ENCODE results near the gene UBQLN4. TPM values are rescaled to one million over a fixed set of nuclear protein-coding genes. Genes with fewer than 3 reads are reported as not detected.
"Not testable (repeated sequence)": the region's sequence is repeated elsewhere in the genome, so short reads cannot be mapped to it uniquely, and the experiment has no call there.

The UBQLN4 gene
- total RNA-seq, 1 experiment from 2014 or later, result 75.2 TPM

DNA sequence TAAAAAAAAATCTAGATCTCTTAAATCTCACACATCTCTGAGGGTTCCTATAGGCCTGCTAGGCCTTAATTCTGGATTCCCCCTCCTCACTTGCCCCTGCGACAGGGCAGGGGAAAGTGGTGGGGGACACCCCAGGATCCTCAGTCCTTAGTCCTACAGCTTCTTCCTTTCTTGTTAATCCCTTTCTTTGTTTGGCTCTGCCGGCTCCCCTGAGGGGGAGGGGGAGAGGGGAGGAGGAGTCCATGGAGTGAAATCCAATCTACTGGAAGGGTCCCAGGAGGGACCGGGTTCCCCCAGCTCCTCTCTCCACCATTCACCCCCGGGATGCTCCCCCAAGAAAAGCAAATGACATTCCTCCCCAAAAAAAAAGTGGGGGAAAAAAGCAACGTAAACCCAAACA, 20.1 kb upstream of the UBQLN4 start:
- BruUV-seq (replicated peaks), result no TSS peak
- Histone ChIP-seq H3K27ac (ENCODE audit: low read depth, low read length, poor library complexity, severe bottlenecking) (peak overlapping the region; percentile 75), H3K27me3 (replicated peaks; ENCODE audit: insufficient read depth, low read depth, low read length, poor library complexity) (no peaks in the 10 kb centered on the region), H3K9me3 (ENCODE audit: low read depth, low read length, poor library complexity, severe bottlenecking) (no peaks in the 10 kb centered on the region), H3K36me3 (ENCODE audit: insufficient read depth, low read length, poor library complexity, severe bottlenecking) (peaks cover 27% of the 10 kb centered on the region), H3K4me3 (ENCODE audit: low read depth, low read length, poor library complexity, severe bottlenecking) (no peak overlapping the region), H3K4me1 (ENCODE audit: insufficient read depth, low read length, poor library complexity, severe bottlenecking) (peaks cover 67% of the 10 kb centered on the region)
- CTCF ChIA-PET, result interaction anchor here (0.6 to 1.3 kb wide), 3 partner anchors 11 to 96 kb away, joined by 3 to 5 read pairs (median 3); partner anchors contain the start of genes ARHGEF2 and RAB25
- peak; percentile 92 for DNase-seq (ENCODE audit: low spot score)
- POLR2A ChIA-PET (ENCODE audit: low non-redundant PET), result interaction anchor here (0.7 kb wide), 1 partner anchor 214 kb away, joined by 4 read pairs; no protein-coding TSS in a partner anchor
- intact Hi-C loops (cut with micrococcal nuclease; ENCODE audit: unreplicated experiment), result no loop called here
- TF ChIP-seq EZH2 (IDR thresholded peaks at IDR 0.05; ENCODE audit: borderline replicate concordance, low read depth, low read length, poor library complexity, severe bottlenecking), result no peak
- TF ChIP-seq CTCF (conservative IDR thresholded peaks at IDR 0.05; ENCODE audit: low read depth, low read length), result no peak

GRCh38 chr1:156073110-156073687, 19.6 kb upstream of the UBQLN4 start:
- ChIA-PET CTCF (interaction anchor here (0.6 to 1.3 kb wide), 4 partner anchors 10 to 152 kb away, joined by 3 to 5 read pairs (median 4); partner anchors contain the start of genes ARHGEF2 and RAB25), POLR2A (ENCODE audit: low non-redundant PET) (interaction anchor here (0.7 kb wide), 1 partner anchor 213 kb away, joined by 4 read pairs; no protein-coding TSS in a partner anchor)
- no peak for DNase-seq (ENCODE audit: low spot score)
- TF ChIP-seq CTCF (conservative IDR thresholded peaks at IDR 0.05; ENCODE audit: low read depth, low read length) (no peak), EZH2 (IDR thresholded peaks at IDR 0.05; ENCODE audit: borderline replicate concordance, low read depth, low read length, poor library complexity, severe bottlenecking) (no peak)
- BruUV-seq (replicated peaks), result TSS peak; percentile 19
- H3K4me1 ChIP-seq (ENCODE audit: insufficient read depth, low read length, poor library complexity, severe bottlenecking), result peaks cover 61% of the 10 kb centered on the region
- intact Hi-C loops (cut with micrococcal nuclease; ENCODE audit: unreplicated experiment), result no loop called here
- H3K9me3 ChIP-seq (ENCODE audit: low read depth, low read length, poor library complexity, severe bottlenecking), result no peaks in the 10 kb centered on the region
- H3K27me3 ChIP-seq (replicated peaks; ENCODE audit: insufficient read depth, low read depth, low read length, poor library complexity), result no peaks in the 10 kb centered on the region
- H3K4me3 ChIP-seq (ENCODE audit: low read depth, low read length, poor library complexity, severe bottlenecking), result no peak overlapping the region
- H3K27ac ChIP-seq (ENCODE audit: low read depth, low read length, poor library complexity, severe bottlenecking), result peak overlapping the region; percentile 75
- H3K36me3 ChIP-seq (ENCODE audit: insufficient read depth, low read length, poor library complexity, severe bottlenecking), result peaks cover 27% of the 10 kb centered on the region

- POLR2A ChIA-PET (ENCODE audit: low non-redundant PET), result no interaction called here
- CTCF ChIA-PET, result no interaction called here
- H3K9me3 ChIP-seq (ENCODE audit: low read depth, low read length, poor library complexity, severe bottlenecking), result no peaks in the 10 kb centered on the region
- H3K27ac ChIP-seq (ENCODE audit: low read depth, low read length, poor library complexity, severe bottlenecking), result peak overlapping the region; percentile 75
- H3K36me3 ChIP-seq (ENCODE audit: insufficient read depth, low read length, poor library complexity, severe bottlenecking), result peaks cover 25% of the 10 kb centered on the region
- DNase-seq (ENCODE audit: low spot score), result no peak
- TF ChIP-seq CTCF (conservative IDR thresholded peaks at IDR 0.05; ENCODE audit: low read depth, low read length) (no peak), EZH2 (IDR thresholded peaks at IDR 0.05; ENCODE audit: borderline replicate concordance, low read depth, low read length, poor library complexity, severe bottlenecking) (no peak)
- H3K27me3 ChIP-seq (replicated peaks; ENCODE audit: insufficient read depth, low read depth, low read length, poor library complexity), result no peaks in the 10 kb centered on the region
- intact Hi-C loops (cut with micrococcal nuclease; ENCODE audit: unreplicated experiment), result no loop called here
- BruUV-seq (replicated peaks), result no TSS peak
- no peak overlapping the region for H3K4me3 ChIP-seq (ENCODE audit: low read depth, low read length, poor library complexity, severe bottlenecking)
- H3K4me1 ChIP-seq (ENCODE audit: insufficient read depth, low read length, poor library complexity, severe bottlenecking), result peaks cover 52% of the 10 kb centered on the region
Measured at GRCh38 chr1:156072251-156072650, 18.7 kb upstream of the UBQLN4 start.

GRCh38 chr1:156071332-156071816, 17.8 kb upstream of the UBQLN4 start:
- intact Hi-C loops (cut with micrococcal nuclease; ENCODE audit: unreplicated experiment); BruUV-seq (replicated peaks); H3K9me3 ChIP-seq (ENCODE audit: low read depth, low read length, poor library complexity, severe bottlenecking); CTCF ChIA-PET; H3K27me3 ChIP-seq (replicated peaks; ENCODE audit: insufficient read depth, low read depth, low read length, poor library complexity); DNase-seq (ENCODE audit: low spot score); H3K4me3 ChIP-seq (ENCODE audit: low read depth, low read length, poor library complexity, severe bottlenecking): not testable (repeated sequence)
- POLR2A ChIA-PET (ENCODE audit: low non-redundant PET), result interaction anchor here (0.6 kb wide), 1 partner anchor 140 kb away, joined by 4 read pairs; no protein-coding TSS in a partner anchor
- Histone ChIP-seq H3K4me1 (ENCODE audit: insufficient read depth, low read length, poor library complexity, severe bottlenecking) (peaks cover 43% of the 10 kb centered on the region), H3K27ac (ENCODE audit: low read depth, low read length, poor library complexity, severe bottlenecking) (peak overlapping the region; percentile 40), H3K36me3 (ENCODE audit: insufficient read depth, low read length, poor library complexity, severe bottlenecking) (peaks cover 16% of the 10 kb centered on the region)

Measured in A673 (cell line).